ENCODE data around the gene MAP4K4.
"Not testable (repeated sequence)": the region's sequence is repeated elsewhere in the genome, so short reads cannot be mapped to it uniquely, and the experiment has no call there.

- TF ChIP-seq POLR2A, CTCF (IDR thresholded peaks at IDR 0.05): not testable (repeated sequence)
These were observed 226.8 kb downstream of the MAP4K4 start for GRCh38 chr2:101924311-101924710.

Measured in adrenal gland (tissue), 5 donors.